GM23338 (cell line): ENCODE data around the gene CHI3L1.

Source experiments
- CTCF ChIP-seq, 2 experiments: fragments of 200-600 bp in 1 of 2; sonication (generic) in 1 of 2; conservative IDR thresholded peaks; 2 replicates each; pipeline versions ENCODE4 v1.5.1 to v1.6.1; 2016 to 2017; ENCODE audit warnings: antibody characterized with exemption in 2 of 2, low read depth in 2 of 2, mild to moderate bottlenecking in 2 of 2, moderate library complexity in 1 of 2
- EZH2 ChIP-seq: fragments of 200-600 bp; sonication (generic); IDR thresholded peaks from one replicate; pipeline ENCODE4 v1.8.0; 2017; ENCODE audit warnings: antibody characterized with exemption, mild to moderate bottlenecking, low read depth; ENCODE audit not compliant: unreplicated experiment
- EZH2phosphoT487 ChIP-seq: fragments of 200-600 bp; sonication (generic); IDR thresholded peaks from one replicate; pipeline ENCODE4 v1.8.1; 2018; ENCODE audit warnings: antibody characterized with exemption; ENCODE audit not compliant: unreplicated experiment
- NANOG ChIP-seq: IDR thresholded peaks from 2 replicates; pipeline ENCODE4 v1.6.1; 2016; ENCODE audit warnings: antibody characterized with exemption, borderline replicate concordance
- POLR2AphosphoS5 ChIP-seq: IDR thresholded peaks from 2 replicates; pipeline ENCODE4 v1.6.1; 2016; ENCODE audit warnings: antibody characterized with exemption, low read depth
- STAT1 ChIP-seq: IDR thresholded peaks from one replicate; pipeline ENCODE4 v1.6.1; 2016; ENCODE audit warnings: antibody characterized with exemption; ENCODE audit not compliant: unreplicated experiment
- ZNF331 ChIP-seq: fragments of 250-450 bp; sonication (Bioruptor Pico); IDR thresholded peaks from 2 replicates; pipeline ENCODE4 v1.5.0; 2020; ENCODE audit warnings: low read depth, mild to moderate bottlenecking, moderate library complexity
- ZNF462 ChIP-seq: fragments of 250-450 bp; sonication (Bioruptor Pico); IDR thresholded peaks from 2 replicates; pipeline ENCODE4 v1.5.0; 2020; ENCODE audit warnings: mild to moderate bottlenecking, moderate library complexity
- TF ChIP-seq, protein P1 (sequence below): IDR thresholded peaks from one replicate; pipeline ENCODE4 v1.6.1; 2018; ENCODE audit warnings: antibody characterized with exemption; ENCODE audit not compliant: unreplicated experiment
- TF ChIP-seq, protein P2 (sequence below): IDR thresholded peaks from 2 replicates; pipeline ENCODE4 v1.6.1; 2016; ENCODE audit warnings: antibody characterized with exemption

GRCh38 chr1:203190949-203191348, 4.4 kb upstream of the CHI3L1 start:
- TF ChIP-seq, protein P1, sequence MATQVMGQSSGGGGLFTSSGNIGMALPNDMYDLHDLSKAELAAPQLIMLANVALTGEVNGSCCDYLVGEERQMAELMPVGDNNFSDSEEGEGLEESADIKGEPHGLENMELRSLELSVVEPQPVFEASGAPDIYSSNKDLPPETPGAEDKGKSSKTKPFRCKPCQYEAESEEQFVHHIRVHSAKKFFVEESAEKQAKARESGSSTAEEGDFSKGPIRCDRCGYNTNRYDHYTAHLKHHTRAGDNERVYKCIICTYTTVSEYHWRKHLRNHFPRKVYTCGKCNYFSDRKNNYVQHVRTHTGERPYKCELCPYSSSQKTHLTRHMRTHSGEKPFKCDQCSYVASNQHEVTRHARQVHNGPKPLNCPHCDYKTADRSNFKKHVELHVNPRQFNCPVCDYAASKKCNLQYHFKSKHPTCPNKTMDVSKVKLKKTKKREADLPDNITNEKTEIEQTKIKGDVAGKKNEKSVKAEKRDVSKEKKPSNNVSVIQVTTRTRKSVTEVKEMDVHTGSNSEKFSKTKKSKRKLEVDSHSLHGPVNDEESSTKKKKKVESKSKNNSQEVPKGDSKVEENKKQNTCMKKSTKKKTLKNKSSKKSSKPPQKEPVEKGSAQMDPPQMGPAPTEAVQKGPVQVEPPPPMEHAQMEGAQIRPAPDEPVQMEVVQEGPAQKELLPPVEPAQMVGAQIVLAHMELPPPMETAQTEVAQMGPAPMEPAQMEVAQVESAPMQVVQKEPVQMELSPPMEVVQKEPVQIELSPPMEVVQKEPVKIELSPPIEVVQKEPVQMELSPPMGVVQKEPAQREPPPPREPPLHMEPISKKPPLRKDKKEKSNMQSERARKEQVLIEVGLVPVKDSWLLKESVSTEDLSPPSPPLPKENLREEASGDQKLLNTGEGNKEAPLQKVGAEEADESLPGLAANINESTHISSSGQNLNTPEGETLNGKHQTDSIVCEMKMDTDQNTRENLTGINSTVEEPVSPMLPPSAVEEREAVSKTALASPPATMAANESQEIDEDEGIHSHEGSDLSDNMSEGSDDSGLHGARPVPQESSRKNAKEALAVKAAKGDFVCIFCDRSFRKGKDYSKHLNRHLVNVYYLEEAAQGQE = no peak
- TF ChIP-seq STAT1 = no peak
- TF ChIP-seq CTCF (conservative IDR thresholded peaks at IDR 0.05; ENCODE audit: low read depth in 2 of 2) = no peak
- TF ChIP-seq POLR2AphosphoS5 = no peak
- TF ChIP-seq ZNF462 (CRISPR knock-in tag) = no peak
- TF ChIP-seq EZH2 = no peak
- no peak for TF ChIP-seq EZH2phosphoT487
- TF ChIP-seq, protein P2, sequence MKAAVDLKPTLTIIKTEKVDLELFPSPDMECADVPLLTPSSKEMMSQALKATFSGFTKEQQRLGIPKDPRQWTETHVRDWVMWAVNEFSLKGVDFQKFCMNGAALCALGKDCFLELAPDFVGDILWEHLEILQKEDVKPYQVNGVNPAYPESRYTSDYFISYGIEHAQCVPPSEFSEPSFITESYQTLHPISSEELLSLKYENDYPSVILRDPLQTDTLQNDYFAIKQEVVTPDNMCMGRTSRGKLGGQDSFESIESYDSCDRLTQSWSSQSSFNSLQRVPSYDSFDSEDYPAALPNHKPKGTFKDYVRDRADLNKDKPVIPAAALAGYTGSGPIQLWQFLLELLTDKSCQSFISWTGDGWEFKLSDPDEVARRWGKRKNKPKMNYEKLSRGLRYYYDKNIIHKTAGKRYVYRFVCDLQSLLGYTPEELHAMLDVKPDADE = no peak
- TF ChIP-seq NANOG = no peak
- TF ChIP-seq ZNF331 (CRISPR knock-in tag) = no peak
